Neutrophil (primary cell): Measurements from ENCODE around the gene LMF1.

Source experiments
- H3K27ac ChIP-seq: fragments of 200-600 bp; sonication (generic); 2 replicates; pipeline ENCODE4 v1.5.1; 2016; ENCODE audit warnings: mild to moderate bottlenecking, moderate library complexity
- H3K27me3 ChIP-seq: fragments of 200-600 bp; sonication (generic); 2 replicates; pipeline ENCODE4 v1.6.0; 2016; ENCODE audit warnings: mild to moderate bottlenecking
- H3K36me3 ChIP-seq: fragments of 200-600 bp; sonication (generic); 2 replicates; pipeline ENCODE4 v1.5.1; 2017
- H3K4me1 ChIP-seq, 2 experiments: fragments of 200-600 bp in 1 of 2; sonication (generic) in 1 of 2; 1 replicate in 1 of 2; 2 replicates in 1 of 2; pipeline versions ENCODE4 v1.5.1 to v1.6.1; 2013 to 2016; ENCODE audit warnings: low read depth in 1 of 2, low read length in 1 of 2, mild to moderate bottlenecking in 1 of 2, moderate library complexity in 1 of 2; ENCODE audit not compliant: control insufficient read depth in 1 of 2, insufficient read depth in 1 of 2
- H3K4me3 ChIP-seq, 2 experiments: fragments of 200-600 bp in 1 of 2; sonication (generic) in 1 of 2; 1 replicate in 1 of 2; 2 replicates in 1 of 2; pipeline ENCODE4 v1.5.1; 2013 to 2016; ENCODE audit warnings: low read depth in 1 of 2, low read length in 1 of 2, mild to moderate bottlenecking in 1 of 2, moderate library complexity in 1 of 2
- H3K9me3 ChIP-seq: fragments of 200-600 bp; sonication (generic); 2 replicates; pipeline ENCODE4 v1.5.1; 2016
- TF ChIP-seq, protein P1 (sequence below): fragments of 200-600 bp; sonication (generic); IDR thresholded peaks from 2 replicates; pipeline ENCODE4 v1.5.1; 2016; ENCODE audit warnings: antibody characterized with exemption

LMF1 gene

DNA sequence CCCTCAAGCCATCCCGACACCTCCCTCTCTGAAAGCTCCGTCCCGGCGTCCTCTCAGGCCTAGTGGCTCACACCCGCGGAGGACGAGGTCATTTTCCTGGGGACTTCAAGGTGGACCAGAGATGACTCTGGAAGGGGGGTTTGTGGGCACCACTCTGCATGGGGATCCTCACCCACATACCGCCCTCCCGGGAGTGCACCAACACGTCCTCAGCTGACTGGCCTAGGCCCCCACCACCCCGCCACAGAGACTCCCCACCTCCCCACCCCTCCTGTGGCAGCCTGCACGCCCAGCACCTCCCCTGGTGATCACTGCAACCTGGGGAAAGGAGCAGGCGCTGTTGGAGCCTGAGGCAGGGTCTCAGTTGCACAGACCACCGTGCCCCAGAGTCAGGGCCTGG is 8.4 kb upstream of the LMF1 start:
- H3K27ac ChIP-seq, result no peak overlapping the region
- H3K27me3 ChIP-seq, result peaks cover 100% of the 10 kb centered on the region
- peaks cover 0 to 8% of the 10 kb centered on the region in 2 experiments for H3K4me1 ChIP-seq
- H3K4me3 ChIP-seq, result no peak overlapping the region
- no peaks in the 10 kb centered on the region for H3K36me3 ChIP-seq
- TF ChIP-seq, protein P1, sequence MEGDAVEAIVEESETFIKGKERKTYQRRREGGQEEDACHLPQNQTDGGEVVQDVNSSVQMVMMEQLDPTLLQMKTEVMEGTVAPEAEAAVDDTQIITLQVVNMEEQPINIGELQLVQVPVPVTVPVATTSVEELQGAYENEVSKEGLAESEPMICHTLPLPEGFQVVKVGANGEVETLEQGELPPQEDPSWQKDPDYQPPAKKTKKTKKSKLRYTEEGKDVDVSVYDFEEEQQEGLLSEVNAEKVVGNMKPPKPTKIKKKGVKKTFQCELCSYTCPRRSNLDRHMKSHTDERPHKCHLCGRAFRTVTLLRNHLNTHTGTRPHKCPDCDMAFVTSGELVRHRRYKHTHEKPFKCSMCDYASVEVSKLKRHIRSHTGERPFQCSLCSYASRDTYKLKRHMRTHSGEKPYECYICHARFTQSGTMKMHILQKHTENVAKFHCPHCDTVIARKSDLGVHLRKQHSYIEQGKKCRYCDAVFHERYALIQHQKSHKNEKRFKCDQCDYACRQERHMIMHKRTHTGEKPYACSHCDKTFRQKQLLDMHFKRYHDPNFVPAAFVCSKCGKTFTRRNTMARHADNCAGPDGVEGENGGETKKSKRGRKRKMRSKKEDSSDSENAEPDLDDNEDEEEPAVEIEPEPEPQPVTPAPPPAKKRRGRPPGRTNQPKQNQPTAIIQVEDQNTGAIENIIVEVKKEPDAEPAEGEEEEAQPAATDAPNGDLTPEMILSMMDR, result no peak
- no peaks in the 10 kb centered on the region for H3K9me3 ChIP-seq

DNA sequence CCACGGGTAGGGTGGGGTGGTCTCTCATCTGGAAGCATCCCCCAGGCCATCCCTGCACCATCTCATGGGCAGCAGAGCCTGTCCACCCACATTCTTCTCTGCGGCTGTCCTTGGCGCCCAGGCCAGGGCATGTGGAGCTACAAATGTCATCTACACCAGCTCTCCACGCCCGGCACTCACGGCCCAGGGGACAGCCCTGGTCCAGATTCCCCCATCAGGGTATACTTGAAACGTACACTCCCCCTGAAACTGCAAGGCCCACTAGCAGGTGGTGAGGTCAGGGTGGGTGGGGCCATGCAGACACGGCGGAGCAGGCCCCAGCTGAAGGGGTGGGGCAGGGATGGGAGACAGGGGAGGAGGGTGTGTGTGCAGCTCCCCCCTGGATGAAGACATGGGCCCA is 7.6 kb upstream of the LMF1 start:
- Histone ChIP-seq H3K9me3 (no peaks in the 10 kb centered on the region), H3K27me3 (peaks cover 99% of the 10 kb centered on the region), H3K4me1 (peaks cover 0 to 8% of the 10 kb centered on the region in 2 experiments), H3K27ac (no peak overlapping the region), H3K36me3 (no peaks in the 10 kb centered on the region), H3K4me3 (no peak overlapping the region)
- TF ChIP-seq, protein P1, result no peak

DNA sequence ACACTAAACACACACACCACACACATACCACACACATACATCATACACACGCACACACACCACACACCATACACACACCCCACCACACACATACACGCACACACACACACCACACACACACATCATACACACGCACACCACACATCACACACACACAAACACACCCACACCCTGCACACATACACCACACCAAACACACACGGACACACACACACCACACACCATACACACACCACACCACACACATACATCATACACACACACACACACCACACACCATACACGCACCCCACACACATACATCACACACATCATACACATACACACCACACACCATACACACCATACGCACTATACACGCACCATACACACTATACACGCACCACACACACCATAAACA is 7.1 kb upstream of the LMF1 start:
- Histone ChIP-seq H3K4me3 (no peak overlapping the region), H3K4me1 (peaks cover 0 to 8% of the 10 kb centered on the region in 2 experiments), H3K27ac (no peak overlapping the region), H3K27me3 (peaks cover 98% of the 10 kb centered on the region), H3K36me3 (no peaks in the 10 kb centered on the region), H3K9me3 (no peaks in the 10 kb centered on the region)
- TF ChIP-seq, protein P1, result no peak

DNA sequence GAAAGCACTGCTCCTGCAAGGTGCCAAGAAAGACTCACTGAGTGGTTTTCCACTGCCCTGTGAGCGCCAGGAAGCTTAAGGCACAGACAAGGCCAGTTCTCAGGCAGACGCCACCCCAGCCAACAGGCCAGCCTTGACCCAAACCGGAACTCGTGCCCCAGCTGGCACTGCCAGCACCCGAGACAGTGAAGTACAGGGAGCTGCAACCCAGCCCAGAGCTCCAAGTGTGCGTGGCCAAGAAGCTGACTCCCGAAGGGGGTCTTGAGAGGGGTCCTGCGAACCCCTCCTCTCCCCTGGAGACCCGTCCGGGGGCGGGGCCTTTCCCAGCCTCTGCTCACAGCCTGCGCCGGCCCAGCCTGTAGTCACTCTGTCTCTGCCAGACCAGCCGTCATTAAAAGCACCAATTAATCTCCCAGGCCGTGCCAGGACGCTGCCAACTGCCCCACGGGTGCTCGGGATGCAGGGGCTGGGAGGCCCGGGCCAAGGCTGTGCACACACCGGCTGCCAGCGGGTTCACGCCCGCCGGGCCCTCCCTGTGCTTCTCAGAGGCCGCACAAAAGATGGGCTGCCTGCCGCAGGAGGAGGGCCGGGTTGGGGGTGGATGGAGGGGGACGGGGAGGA is 6.4 kb upstream of the LMF1 start:
- peaks cover 0 to 8% of the 10 kb centered on the region in 2 experiments for H3K4me1 ChIP-seq
- H3K9me3 ChIP-seq, result no peaks in the 10 kb centered on the region
- TF ChIP-seq, protein P1, result no peak
- H3K27me3 ChIP-seq, result peaks cover 98% of the 10 kb centered on the region
- H3K27ac ChIP-seq, result no peak overlapping the region
- H3K4me3 ChIP-seq, result no peak overlapping the region
- no peaks in the 10 kb centered on the region for H3K36me3 ChIP-seq

DNA sequence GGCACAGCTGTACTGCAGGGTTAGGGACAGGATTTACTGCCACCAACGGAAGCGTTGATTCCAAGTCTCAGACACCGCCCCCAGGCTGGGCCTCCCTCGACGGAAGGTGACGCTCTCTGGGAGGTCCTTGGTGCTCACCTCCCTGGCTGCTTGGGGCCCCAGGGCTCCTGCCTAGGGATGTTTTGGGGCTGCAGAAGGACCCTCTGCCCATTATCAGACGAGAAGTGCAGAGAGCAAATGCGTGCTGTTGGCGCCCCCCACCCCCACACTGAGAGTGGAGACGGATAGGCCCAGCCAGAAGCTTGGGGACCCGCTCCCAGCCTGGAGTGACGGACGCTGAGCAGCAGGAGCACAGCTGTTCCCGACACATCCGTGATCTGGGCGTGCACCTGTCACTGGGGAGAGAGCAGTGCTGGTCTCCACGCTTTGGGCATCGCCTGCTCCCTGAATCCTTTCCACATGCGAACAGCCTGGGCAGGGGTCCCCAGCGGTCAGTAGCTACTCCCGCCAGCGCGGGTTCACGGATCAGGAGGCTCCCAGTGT is 5.7 kb upstream of the LMF1 start:
- Histone ChIP-seq H3K4me3 (no peak overlapping the region), H3K4me1 (peaks cover 0 to 8% of the 10 kb centered on the region in 2 experiments), H3K27me3 (peaks cover 97% of the 10 kb centered on the region), H3K27ac (no peak overlapping the region), H3K36me3 (no peaks in the 10 kb centered on the region), H3K9me3 (no peaks in the 10 kb centered on the region)
- TF ChIP-seq, protein P1, result no peak
